Spleen (tissue), 7 donors: ENCODE data around the gene RPP21.
"Not testable (repeated sequence)": the region's sequence is repeated elsewhere in the genome, so short reads cannot be mapped to it uniquely, and the experiment has no call there.

ENCODE experiments used
- CTCF ChIP-seq, 11 experiments: fragments of 200-600 bp in 7 of 11; fragments of 450-650 bp in 4 of 11; sonication (generic) in 4 of 11; IDR thresholded peaks in 8 of 11; conservative IDR thresholded peaks in 3 of 11; 1 replicate in 7 of 11; 2 replicates in 4 of 11; pipeline versions ENCODE4 v1.4.0 to v1.8.0; 2016 to 2021; ENCODE audit warnings: antibody characterized with exemption in 11 of 11, inconsistent platforms in 4 of 11, mild to moderate bottlenecking in 1 of 11
- POLR2A ChIP-seq, 3 donors: fragments of 450-650 bp; IDR thresholded peaks; one replicate each; pipeline ENCODE4 v1.5.1; 2017; ENCODE audit warnings: antibody characterized with exemption in 3 of 3, mild to moderate bottlenecking in 1 of 3
- POLR2AphosphoS5 ChIP-seq, 3 donors: sonication (generic); formaldehyde crosslinking; IDR thresholded peaks; one replicate each; pipeline ENCODE4 v1.5.1; 2017; ENCODE audit warnings: antibody characterized with exemption in 3 of 3
- donor health status: DM: no; HTN: no; CAD: no; lungs with moderate emphysema.
- donor health status: DM: no; HTN: no; CAD: no.
- donor health status: DM: no; HTN: no; CAD: no.

GRCh38 chr6:30369280-30369679 lies 24.3 kb downstream of the RPP21 start:
- not testable (repeated sequence) for TF ChIP-seq POLR2A (IDR thresholded peaks at IDR 0.05); CTCF (IDR thresholded peaks at IDR 0.05 in 8 of 11, conservative IDR thresholded peaks at IDR 0.05 in 3 of 11); POLR2AphosphoS5 (IDR thresholded peaks at IDR 0.05)
